Activated naive CD4-positive, alpha-beta T cell treated with anti-CD3 and anti-CD28 coated beads, Interleukin-2, amount 10 ng/mL, durations not matched to agents 7 days and 5 days (primary cell): ENCODE data around the gene HTRA3.
"Not testable (repeated sequence)": the region's sequence is repeated elsewhere in the genome, so short reads cannot be mapped to it uniquely, and the experiment has no call there.

Source experiments
- CTCF ChIA-PET: fragments of 350-600 bp; sonication (Branson Sonifier 250); formaldehyde crosslinking; loops from one replicate; lab custom pipeline; 2021; ENCODE audit warnings: antibody characterized with exemption; lab: Charles Lee
- DNase-seq: peaks from one replicate; pipeline ENCODE4 v3.0.0-alpha.2; 2020
- H3K27ac Mint-ChIP-seq: one replicate; pipeline ENCODE4 v1.8.0; 2021; ENCODE audit warnings: mild to moderate bottlenecking, moderate library complexity, mixed read lengths
- H3K27me3 Mint-ChIP-seq: one replicate; pipeline ENCODE4 v1.8.0; 2021; ENCODE audit warnings: mild to moderate bottlenecking, mixed read lengths
- H3K36me3 Mint-ChIP-seq: one replicate; pipeline ENCODE4 v1.8.0; 2021; ENCODE audit warnings: mixed read lengths
- H3K4me1 Mint-ChIP-seq: one replicate; pipeline ENCODE4 v1.8.0; 2021; ENCODE audit warnings: mixed read lengths
- H3K4me3 Mint-ChIP-seq: one replicate; pipeline ENCODE4 v1.8.0; 2021; ENCODE audit warnings: mild to moderate bottlenecking, moderate library complexity, mixed read lengths
- H3K9me3 Mint-ChIP-seq: one replicate; pipeline ENCODE4 v1.8.0; 2021; ENCODE audit warnings: mixed read lengths

HTRA3 gene

DNA sequence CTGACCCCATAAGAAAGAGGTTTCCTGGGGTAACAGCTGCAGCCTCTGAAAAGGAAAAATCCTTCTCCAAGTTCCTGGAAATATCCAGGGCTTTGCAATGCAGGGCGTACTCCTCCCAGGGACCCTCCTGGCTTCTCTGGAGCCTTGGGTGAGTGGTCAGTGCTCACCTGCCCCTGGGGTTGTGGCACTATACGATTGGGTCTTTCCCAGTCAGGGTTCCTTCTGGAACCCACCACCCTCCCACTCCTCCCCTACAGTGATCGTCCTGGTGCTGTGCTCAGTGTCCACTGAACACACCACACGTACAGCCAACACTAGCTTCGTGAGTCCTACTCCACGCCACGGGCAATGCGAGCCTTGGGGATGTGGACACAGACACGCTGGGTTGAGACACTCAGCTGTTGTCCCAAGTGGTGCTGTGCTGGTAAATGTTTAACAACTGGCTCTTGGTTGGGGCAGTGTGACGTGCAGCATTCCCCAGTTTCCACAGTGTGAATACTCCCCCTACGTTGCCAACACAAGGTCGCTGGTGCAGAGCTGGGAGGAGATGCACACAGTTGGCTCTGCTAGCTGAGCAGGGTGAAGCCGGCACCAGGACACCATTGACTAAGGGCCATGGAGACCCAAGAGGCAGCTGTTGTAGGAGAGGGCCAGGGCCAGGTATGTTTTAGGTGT lies 65.4 kb downstream of the HTRA3 start:
- Mint-ChIP-seq H3K27ac (no peak overlapping the region), H3K36me3 (no peaks in the 10 kb centered on the region), H3K9me3 (peaks cover 14% of the 10 kb centered on the region), H3K27me3 (peaks cover 5% of the 10 kb centered on the region), H3K4me3 (no peak overlapping the region), H3K4me1 (no peaks in the 10 kb centered on the region)
- CTCF ChIA-PET, result no interaction called here
- no peak for DNase-seq

DNA sequence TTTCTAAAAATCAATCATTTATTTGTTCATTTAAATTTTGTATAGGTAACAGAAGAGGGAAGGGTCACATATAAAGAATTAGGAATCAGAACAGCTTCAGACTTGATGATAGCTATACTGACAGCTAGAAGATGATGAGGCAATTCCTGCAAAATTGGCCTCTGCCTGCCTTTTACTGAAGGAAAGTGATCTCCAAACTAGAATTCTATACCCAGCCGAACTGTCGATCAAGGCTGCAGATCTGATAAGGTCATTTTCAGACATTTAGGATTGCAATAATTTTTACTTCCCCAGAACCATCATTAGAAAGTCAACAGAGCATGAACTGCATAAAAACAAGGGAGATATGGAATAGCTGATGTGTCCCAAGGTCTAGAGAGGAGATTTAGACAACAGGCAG lies 66.3 kb downstream of the HTRA3 start:
- DNase-seq, result no peak
- peaks cover 14% of the 10 kb centered on the region for H3K9me3 Mint-ChIP-seq
- no peak overlapping the region for H3K4me3 Mint-ChIP-seq
- H3K27ac Mint-ChIP-seq, result no peak overlapping the region
- no peaks in the 10 kb centered on the region for H3K36me3 Mint-ChIP-seq
- no peaks in the 10 kb centered on the region for H3K27me3 Mint-ChIP-seq
- no peaks in the 10 kb centered on the region for H3K4me1 Mint-ChIP-seq
- CTCF ChIA-PET, result no interaction called here

GRCh38 chr4:8336412-8337075 lies 67.0 kb downstream of the HTRA3 start:
- CTCF ChIA-PET, result no interaction called here
- Mint-ChIP-seq H3K4me3 (no peak overlapping the region), H3K27ac (no peak overlapping the region), H3K27me3 (peaks cover under 1% of the 10 kb centered on the region), H3K4me1 (no peaks in the 10 kb centered on the region), H3K9me3 (peaks cover 14% of the 10 kb centered on the region), H3K36me3 (no peaks in the 10 kb centered on the region)
- no peak for DNase-seq

DNA sequence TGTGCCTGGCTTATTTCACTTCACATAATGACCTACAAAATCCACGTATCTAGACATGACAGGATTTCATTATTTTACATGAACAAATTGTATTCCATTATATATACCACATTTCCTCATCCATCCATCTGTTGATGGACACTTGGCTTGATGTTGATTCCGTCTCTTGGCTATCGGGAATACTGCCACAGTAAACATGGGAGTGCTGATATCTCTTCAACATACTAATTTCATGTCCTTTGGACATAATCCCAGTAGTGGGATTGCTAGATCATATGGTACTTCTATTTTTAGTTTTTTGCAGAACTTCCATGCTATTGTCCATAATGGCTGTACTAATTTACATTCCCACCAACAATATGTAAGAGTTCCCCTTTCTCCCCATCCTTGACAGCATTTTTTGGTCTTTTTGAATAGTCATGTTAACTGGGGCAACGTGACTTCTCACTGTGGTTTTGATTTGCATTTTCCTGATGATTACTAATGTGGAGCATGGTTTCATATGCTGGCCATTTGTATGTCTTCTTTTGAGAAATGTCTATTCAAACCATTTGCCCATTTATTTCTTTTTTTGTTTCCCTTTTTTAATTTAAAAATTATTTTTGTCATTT lies 68.9 kb downstream of the HTRA3 start:
- no peak overlapping the region for H3K4me3 Mint-ChIP-seq
- no peak for DNase-seq
- no peaks in the 10 kb centered on the region for H3K36me3 Mint-ChIP-seq
- no peaks in the 10 kb centered on the region for H3K4me1 Mint-ChIP-seq
- CTCF ChIA-PET, result no interaction called here
- peaks cover 4% of the 10 kb centered on the region for H3K27me3 Mint-ChIP-seq
- H3K9me3 Mint-ChIP-seq, result peaks cover 14% of the 10 kb centered on the region
- H3K27ac Mint-ChIP-seq, result no peak overlapping the region

- CTCF ChIA-PET, result no interaction called here
Observed at GRCh38 chr4:8340781-8341241, 71.3 kb downstream of the HTRA3 start.

GRCh38 chr4:8341281-8341680 lies 71.7 kb downstream of the HTRA3 start:
- CTCF ChIA-PET, H3K27ac Mint-ChIP-seq, DNase-seq, H3K9me3 Mint-ChIP-seq, H3K36me3 Mint-ChIP-seq, H3K4me3 Mint-ChIP-seq, H3K27me3 Mint-ChIP-seq, H3K4me1 Mint-ChIP-seq: not testable (repeated sequence)

More at GRCh38 chr4:8340781-8341241, 71.3 kb downstream of the HTRA3 start:
- no peaks in the 10 kb centered on the region for H3K36me3 Mint-ChIP-seq
- no peak overlapping the region for H3K4me3 Mint-ChIP-seq
- DNase-seq, result no peak
- H3K4me1 Mint-ChIP-seq, result no peaks in the 10 kb centered on the region
- H3K27ac Mint-ChIP-seq, result no peak overlapping the region
- H3K27me3 Mint-ChIP-seq, result peaks cover 4% of the 10 kb centered on the region
- peaks cover 8% of the 10 kb centered on the region for H3K9me3 Mint-ChIP-seq

- H3K4me1 Mint-ChIP-seq, result no peaks in the 10 kb centered on the region
- no peak for DNase-seq
- peaks cover 2% of the 10 kb centered on the region for H3K9me3 Mint-ChIP-seq
- no peaks in the 10 kb centered on the region for H3K36me3 Mint-ChIP-seq
- CTCF ChIA-PET, result no interaction called here
- no peak overlapping the region for H3K27ac Mint-ChIP-seq
- H3K4me3 Mint-ChIP-seq, result no peak overlapping the region
- H3K27me3 Mint-ChIP-seq, result peaks cover 4% of the 10 kb centered on the region
Observed at GRCh38 chr4:8341691-8342090, 72.1 kb downstream of the HTRA3 start.

DNA sequence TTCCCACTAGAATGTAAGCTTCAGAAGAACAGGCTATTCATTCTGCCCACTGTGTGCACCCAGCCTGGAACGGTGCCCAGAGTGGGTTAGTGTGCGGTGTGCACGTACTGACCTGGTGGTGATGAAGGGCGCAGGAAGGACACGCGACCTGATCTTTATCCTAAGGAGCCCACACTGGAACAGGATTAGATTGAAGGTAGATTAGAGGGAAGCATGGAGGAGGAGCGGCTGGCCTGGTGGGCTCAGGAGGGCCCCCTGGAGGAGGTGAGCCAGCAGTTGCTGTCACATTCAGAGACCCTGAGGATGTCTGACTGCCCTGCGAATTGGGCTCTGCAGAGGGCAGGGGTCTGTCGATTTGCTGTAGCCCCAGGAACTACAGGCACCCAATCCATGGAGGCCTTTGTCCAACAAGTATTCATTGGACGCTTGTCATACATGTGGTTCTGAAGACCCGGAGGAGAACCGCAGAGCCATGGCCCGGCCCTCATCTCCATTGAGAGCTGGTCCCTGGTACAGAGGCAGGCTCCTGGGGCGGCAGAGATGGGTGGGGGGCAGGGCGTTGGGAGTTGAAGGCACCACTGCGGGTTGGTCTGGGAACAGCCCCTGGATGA lies 73.2 kb downstream of the HTRA3 start:
- no peaks in the 10 kb centered on the region for H3K4me1 Mint-ChIP-seq
- H3K36me3 Mint-ChIP-seq, result no peaks in the 10 kb centered on the region
- no peak overlapping the region for H3K4me3 Mint-ChIP-seq
- H3K9me3 Mint-ChIP-seq, result no peaks in the 10 kb centered on the region
- CTCF ChIA-PET, result no interaction called here
- peaks cover 4% of the 10 kb centered on the region for H3K27me3 Mint-ChIP-seq
- DNase-seq, result no peak
- no peak overlapping the region for H3K27ac Mint-ChIP-seq

DNA sequence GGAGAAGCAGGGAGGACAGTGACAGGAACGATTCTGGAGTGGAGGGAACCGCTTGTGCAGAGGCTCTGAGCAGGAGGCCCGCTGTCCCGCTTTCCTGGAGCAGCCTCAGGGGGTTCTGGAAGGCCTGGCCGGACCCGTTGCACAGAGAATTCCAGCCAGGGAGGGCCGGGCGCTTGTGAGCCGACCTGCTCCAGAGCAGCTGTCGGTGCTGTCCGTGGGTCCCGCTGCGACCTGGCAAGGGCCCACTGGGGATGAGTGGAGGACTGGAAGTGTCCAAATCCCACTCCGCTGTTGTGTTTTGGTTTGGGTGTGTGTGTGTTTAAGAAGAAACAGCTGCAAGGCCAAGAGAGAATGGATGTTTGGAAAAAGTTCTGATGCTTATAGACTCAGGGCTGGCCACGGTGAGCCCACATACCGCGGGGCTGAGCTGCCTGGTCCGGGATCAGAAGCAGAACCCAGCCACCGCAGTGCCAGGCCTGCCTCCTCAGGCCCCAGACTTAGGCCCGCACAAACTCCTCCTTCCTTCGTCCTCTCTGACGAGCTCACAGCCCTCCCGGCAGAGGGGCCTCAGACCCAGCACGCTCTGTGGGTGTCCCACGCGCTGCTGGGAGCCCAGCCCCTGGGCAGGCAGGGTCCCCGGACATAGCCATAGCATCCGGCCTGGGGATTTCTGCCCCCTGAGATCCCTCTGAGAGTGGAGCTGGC lies 73.9 kb downstream of the HTRA3 start:
- DNase-seq, result no peak
- Mint-ChIP-seq H3K36me3 (no peaks in the 10 kb centered on the region), H3K4me3 (no peak overlapping the region), H3K27me3 (peaks cover 4% of the 10 kb centered on the region), H3K9me3 (no peaks in the 10 kb centered on the region), H3K27ac (no peak overlapping the region), H3K4me1 (no peaks in the 10 kb centered on the region)
- CTCF ChIA-PET, result no interaction called here

DNA sequence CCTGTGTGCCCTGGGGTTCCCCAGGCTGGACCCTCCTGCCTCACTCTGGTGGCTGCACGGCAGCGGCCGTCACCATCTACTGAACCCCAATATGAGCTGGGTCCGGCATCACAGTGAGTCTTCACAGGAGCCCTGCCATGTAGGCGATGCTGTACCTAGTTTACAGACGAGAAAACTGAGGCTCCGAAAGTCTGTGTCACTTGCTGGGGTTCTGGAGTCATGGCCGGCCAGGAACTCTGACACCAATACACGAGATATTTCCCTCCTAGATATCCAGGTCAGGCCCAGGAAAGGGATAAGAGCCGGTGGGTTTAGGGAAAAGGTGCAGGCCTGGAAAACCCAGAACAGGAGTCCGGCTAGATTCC lies 74.4 kb downstream of the HTRA3 start:
- Mint-ChIP-seq H3K27me3 (peaks cover 4% of the 10 kb centered on the region), H3K4me1 (no peaks in the 10 kb centered on the region), H3K9me3 (no peaks in the 10 kb centered on the region)

DNA sequence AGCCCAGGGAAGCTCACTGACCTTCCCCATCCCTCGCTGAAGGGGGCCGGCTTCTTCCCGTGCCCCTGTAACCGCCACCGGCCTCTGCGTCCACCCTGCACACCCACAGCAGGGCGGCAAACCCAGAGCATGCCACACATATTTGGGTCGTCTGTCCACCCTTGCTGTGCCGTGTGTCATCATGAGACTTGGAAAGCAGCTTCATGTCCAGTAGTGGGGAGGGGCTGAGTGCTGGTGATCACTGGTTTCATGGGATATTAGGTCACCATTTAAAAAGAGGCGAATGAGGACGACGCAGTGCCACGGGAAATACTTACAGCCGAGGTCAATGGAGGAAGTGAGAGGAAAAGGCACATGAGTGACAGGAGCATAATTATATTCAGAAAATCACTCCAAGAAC lies 74.8 kb downstream of the HTRA3 start:
- H3K36me3 Mint-ChIP-seq, result no peaks in the 10 kb centered on the region
- peaks cover 4% of the 10 kb centered on the region for H3K27me3 Mint-ChIP-seq
- no peaks in the 10 kb centered on the region for H3K4me1 Mint-ChIP-seq
- H3K4me3 Mint-ChIP-seq, result no peak overlapping the region
- H3K9me3 Mint-ChIP-seq, result no peaks in the 10 kb centered on the region
- no peak overlapping the region for H3K27ac Mint-ChIP-seq
- CTCF ChIA-PET, result no interaction called here
- DNase-seq, result no peak

More for the DNA sequence above, 74.4 kb downstream of the HTRA3 start:
- no peaks in the 10 kb centered on the region for H3K36me3 Mint-ChIP-seq
- CTCF ChIA-PET, result no interaction called here
- no peak overlapping the region for H3K4me3 Mint-ChIP-seq
- no peak overlapping the region for H3K27ac Mint-ChIP-seq
- no peak for DNase-seq

GRCh38 chr4:8345053-8345945 lies 75.7 kb downstream of the HTRA3 start:
- no peaks in the 10 kb centered on the region for H3K9me3 Mint-ChIP-seq
- CTCF ChIA-PET, result no interaction called here
- H3K4me1 Mint-ChIP-seq, result no peaks in the 10 kb centered on the region
- no peak overlapping the region for H3K4me3 Mint-ChIP-seq
- H3K27me3 Mint-ChIP-seq, result peaks cover 6% of the 10 kb centered on the region
- DNase-seq, result no peak
- no peak overlapping the region for H3K27ac Mint-ChIP-seq
- H3K36me3 Mint-ChIP-seq, result no peaks in the 10 kb centered on the region

DNA sequence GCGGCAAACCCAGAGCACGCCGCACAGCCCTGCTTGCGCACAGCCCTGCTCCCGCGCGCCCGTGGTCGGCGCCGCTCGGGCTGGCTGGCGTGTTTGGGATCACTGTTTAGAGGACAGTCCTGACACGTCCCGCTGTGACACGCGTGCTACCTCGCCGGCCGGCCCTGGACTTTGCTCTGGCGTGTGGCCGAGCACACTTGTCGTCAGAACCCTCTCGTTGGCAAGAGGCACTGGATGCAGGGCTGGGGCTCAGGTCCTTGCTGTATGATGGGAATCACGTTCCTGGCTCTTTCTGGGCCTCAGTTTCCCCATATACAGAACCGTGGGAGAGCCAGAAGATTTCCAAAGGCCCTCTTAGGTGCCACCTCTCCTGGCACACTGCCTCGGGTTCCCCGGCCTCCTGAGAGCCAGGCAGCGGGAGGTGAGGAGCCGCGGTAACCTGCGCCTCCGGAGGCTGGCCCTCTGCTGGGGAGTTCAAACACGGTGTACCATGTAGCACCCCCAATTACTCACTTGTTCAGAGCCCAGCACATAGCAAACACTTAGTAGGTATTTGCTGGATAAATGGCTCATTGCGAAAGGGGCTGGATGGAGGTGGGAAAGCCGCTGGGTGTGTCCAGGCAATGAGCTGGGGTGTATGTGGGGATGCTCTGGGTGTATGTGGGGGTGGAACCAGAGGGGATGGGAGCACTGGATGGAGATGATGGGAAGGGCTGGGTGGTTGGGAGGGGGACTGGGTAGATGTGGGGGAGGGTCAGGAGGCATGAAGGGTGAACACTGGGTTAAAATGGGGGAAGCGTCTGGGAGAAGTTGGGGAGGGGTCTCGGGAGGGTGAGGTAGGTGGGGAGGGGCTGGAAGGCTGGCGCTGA lies 76.6 kb downstream of the HTRA3 start:
- H3K9me3 Mint-ChIP-seq, result no peaks in the 10 kb centered on the region
- CTCF ChIA-PET, result no interaction called here
- no peaks in the 10 kb centered on the region for H3K36me3 Mint-ChIP-seq
- no peak overlapping the region for H3K27ac Mint-ChIP-seq
- H3K4me3 Mint-ChIP-seq, result no peak overlapping the region
- no peak for DNase-seq
- H3K4me1 Mint-ChIP-seq, result no peaks in the 10 kb centered on the region
- peaks cover 6% of the 10 kb centered on the region for H3K27me3 Mint-ChIP-seq
